ENCODE data around the gene WDR90. TPM values are rescaled to one million over a fixed set of nuclear protein-coding genes. Genes with fewer than 3 reads are reported as not detected.
"Not testable (repeated sequence)": the region's sequence is repeated elsewhere in the genome, so short reads cannot be mapped to it uniquely, and the experiment has no call there.

The WDR90 gene
- total RNA-seq, 1 donor from 2014 or later = 17.1 TPM

DNA sequence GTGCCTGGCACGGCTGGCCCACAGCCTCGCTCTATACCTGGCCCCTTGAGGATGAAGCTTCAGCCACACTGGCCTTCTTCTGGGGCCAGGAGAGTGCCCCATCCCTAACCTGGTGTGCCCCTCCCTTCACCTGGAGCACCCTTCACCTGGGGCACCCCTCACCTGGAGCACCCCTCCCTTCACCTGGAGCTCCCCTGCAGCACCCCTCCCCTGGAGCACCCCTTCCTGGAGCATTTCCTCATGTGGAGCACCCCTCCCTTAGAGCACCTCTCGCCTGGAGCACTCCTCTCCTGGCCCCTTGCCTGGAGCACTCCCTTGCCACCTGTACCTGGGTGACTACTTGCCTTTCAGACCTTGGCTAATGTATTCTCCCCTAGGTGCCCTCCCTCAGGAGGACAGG, 58.9 kb downstream of the WDR90 start:
- no peak for DNase-seq

DNA sequence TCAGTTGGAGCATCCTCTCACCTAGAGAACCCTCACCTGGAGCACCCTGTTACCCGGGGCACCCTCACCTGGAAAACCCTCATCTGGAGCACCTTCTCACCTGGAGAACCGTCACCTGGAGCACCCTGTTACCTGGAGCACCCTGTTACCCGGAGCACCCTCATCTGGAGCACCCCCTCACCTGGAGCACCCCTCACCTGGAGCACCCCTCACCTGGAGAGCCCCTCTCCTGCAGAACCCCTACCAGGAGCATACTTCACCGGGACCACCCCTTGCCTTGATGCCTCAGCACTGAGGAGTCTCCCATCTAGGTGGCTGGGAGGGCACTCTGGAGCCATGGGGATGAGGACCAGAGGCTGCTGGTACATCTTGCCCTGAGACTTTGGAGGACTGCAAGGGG, 59.8 kb downstream of the WDR90 start:
- no peak for DNase-seq

DNA sequence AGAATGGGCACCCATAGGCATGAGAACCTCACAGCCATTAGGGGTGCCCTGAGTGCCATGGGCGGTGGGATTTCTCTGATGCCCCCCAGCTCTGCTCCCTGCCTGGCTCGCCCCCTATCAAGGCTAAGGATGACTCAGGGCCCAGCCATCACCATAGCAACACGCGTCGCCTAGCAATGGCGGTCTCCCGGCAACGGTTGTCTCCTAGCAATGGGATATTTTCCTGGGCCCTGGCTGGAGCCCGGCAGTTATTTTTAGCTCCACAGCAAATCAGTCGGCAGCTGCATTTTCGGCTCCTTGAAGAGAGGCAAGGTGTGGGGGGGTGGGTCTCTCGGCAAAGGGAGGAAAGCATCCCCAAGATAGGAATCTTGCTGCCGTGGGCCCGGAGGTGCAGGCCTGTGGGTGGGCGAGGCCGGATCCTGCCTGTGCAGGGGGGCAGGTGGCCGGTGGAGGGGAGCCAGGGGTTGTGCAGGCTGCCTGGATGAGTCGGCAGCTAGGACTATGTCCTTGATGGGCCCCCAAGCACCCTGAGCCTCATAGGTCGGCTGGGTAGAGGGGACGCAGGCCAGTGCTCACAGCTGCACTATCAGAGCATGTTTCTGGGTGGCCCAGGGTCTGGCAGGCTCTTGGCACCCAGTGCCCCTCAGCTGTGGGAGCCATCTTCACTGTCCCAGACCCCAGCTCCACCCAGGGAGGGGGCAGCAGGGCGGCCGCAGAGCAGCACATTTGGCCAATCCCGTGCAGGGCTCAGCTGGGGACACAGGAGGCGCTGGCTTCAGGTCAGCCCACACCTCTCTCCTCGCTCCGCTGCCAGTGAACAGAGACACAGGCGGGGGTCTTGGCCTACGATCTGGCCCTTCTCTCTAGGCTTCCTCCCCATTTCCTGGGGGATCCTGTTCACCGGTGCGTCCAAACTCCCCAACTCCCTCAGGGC, 60.7 kb downstream of the WDR90 start:
- peak; percentile 86 for DNase-seq

DNA sequence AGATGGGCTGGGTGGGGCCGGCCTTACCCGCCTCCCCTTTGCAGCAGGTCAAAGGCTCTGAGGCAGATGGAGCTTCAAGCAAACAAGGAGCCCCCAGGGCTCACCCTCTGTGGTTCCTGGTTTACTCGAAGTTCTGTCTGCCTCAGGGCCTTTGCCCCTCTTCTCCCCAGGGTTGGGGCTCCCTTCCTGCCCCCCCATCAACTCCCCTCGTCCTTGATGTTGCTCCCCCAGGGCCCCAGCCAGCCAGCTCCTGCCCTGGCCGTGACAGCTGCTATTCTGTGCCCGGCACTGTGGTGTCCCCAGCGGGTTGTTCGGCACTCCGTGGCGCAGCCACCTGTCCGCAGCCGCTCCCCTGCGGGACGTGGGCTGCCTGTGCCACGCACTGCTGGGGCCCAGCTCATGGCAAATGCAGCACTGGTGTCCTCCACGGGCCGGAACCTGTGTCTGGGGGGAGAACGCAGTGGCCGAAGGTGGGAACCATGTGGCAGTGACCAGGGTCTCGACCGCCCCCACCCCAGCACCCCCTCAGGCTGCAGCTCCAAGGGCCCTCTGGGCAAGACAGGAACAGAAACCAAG, 61.4 kb downstream of the WDR90 start:
- no peak for DNase-seq

DNA sequence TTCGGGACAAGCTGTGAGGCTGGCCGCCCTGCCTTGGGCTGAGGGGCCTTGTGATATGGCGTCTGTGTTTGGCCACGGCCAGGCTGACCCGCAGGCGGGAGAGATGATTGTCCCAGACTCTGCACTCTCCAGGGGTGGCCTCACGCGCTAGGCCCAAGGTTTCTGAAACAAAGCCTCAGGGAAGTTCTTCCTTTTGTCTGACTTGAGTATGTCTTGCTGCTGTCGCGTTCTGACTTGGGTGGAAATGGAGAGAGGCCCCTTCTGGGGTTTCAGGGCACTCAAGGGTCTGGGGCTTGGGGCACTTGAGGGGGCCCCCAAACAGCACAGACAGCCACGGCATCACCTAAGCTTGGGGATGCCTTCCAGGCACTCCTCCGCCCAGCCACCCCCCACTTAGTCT, 61.9 kb downstream of the WDR90 start:
- DNase-seq = no peak

DNA sequence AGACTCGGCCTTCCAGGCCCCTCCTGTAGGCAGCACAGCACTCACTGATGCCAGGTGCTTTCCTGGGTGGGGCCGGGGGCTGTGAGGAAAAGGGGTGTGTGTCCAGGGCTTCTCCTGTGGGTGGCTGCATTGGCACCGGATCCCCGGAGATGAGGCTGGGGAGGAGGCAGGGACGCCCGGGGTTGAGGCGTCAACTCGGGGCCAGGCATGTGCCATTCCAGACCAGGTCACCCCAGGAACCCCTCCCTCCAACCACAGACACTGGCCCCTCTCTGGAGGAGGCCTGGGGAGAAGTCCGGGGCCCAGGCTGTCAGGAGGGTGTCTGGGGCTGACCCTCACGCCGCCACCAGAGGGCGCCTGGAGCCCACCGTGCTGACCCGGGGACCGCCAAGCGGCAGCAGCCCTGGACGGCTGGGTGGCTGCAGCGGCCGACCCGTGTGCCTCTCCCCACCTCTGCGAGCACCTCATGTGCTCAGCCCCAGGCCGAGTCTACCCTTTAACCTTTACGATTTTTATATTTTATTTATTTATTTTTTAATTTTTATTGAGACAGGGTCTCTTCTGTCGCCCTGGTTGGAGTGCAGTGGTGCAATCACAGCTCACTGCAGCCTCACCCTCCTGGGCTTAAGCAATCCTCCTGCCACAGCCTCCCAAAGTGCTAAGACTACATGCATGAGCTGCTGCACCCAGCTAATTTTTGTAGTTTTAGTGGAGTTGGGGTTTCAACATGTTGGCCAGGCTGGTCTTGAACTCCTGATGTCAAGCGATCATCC, 62.6 kb downstream of the WDR90 start:
- peak; percentile 81 for DNase-seq

DNA sequence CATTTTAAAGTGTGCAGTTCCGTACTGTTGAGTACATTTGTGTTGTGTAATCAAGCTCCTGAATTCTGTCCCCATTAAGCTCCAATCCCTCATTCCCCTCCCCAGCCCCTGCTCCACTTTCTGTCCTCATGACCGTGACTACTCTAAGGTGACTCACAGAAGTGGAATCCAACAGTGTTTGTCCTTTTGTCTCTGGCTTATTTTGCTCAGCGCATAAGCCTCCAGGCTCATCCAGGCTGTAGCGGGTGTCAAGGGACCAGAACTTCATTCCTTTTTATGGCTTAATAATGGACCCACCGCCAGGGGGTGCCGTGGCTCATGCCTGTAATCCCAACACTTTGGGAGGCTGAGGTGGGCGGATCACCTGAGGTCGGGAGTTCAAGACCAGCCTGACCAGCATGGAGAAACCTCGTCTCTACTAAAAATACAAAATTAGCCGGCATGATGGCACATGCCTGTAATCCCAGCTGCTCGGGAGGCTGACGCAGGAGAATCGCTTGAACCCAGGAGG, 63.6 kb downstream of the WDR90 start:
- DNase-seq = not testable (repeated sequence)

DNA sequence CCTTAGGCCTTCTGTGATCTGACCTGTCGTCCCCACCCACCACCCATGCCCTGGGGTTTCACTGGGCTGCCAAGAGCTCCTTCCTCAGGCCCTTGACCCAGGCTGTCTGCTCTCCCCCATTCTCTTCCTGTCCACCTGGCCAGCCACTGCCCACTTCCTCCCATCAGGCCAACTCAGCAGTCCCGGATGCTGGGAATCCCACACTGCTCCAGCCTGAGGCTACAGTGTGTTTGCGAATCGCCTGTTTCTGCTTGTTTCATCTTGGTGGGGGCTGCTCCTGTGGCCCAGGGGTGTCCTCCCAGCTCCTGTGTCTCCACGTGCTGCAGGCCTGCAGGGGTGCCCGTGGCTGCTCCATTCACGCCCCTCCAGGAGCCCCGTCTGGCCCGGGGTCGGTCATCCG, 64.9 kb downstream of the WDR90 start:
- no peak for DNase-seq

DNA sequence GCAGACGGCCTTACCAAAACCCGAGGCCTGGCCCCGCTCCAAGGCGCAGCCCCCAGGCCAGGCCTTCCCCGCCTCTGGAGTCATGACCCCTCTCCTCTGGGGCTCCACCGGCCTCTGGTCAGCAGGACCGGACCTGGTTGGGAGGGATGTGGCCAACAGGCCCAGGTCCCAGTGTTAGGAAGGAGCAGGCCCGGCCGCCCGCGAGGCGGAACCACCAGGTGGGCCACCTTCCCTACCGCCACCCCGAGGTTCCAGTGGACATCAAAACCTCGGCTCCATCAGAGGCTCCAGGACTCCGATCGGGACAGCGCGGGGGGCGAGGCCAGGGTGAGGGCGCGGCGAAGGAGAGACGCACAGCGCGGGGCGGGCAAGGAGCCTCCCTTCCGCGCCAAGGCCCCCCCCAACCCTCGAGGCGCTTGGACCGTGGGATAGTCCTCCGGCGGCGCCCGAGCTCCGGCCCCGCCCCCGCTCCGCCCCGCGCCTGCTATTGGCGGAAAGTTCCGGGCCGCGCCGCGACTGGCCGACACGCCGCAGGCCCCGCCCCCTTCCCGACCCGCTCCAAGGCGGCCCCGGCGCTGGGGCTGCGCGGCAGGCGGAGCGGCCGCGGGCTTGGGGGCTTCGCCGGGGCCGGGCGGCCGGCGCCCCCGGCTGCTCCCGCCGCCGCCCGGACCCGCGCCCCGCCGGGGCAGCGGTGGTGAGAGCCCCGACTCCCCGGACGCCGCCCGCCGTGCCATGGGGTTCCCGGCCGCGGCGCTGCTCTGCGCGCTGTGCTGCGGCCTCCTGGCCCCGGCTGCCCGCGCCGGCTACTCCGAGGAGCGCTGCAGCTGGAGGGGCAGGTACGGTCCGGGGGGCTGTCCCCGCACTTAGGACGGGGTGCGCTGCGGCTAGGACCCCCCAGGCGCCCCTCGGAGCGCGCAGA, 65.7 kb downstream of the WDR90 start, which contains the start of gene METRN:
METRN (plus strand) TSS at position 561 of the 919 bp plus-strand sequence; CDS start at position 733, 172 bp downstream.
- peak; percentile 94 for DNase-seq

DNA sequence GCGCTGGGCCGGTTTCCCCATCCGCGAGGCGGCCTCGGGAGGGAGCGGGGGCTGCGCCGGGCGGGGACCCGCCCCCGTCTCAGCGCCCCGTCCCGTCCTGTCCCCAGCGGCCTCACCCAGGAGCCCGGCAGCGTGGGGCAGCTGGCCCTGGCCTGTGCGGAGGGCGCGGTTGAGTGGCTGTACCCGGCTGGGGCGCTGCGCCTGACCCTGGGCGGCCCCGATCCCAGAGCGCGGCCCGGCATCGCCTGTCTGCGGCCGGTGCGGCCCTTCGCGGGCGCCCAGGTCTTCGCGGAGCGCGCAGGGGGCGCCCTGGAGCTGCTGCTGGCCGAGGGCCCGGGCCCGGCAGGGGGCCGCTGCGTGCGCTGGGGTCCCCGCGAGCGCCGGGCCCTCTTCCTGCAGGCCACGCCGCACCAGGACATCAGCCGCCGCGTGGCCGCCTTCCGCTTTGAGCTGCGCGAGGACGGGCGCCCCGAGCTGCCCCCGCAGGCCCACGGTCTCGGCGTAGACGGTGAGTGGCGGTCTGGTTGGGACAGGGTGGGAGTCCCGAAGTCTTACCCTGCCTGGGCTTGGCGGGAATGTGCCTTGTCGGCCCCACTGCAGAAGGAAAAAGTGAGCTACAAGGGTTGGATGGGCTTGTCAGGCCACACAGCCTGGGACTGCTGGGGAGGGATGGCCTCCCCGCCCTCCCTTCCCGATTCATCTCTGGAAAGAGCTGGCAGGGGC, 66.5 kb downstream of the WDR90 start:
- no peak for DNase-seq

DNA sequence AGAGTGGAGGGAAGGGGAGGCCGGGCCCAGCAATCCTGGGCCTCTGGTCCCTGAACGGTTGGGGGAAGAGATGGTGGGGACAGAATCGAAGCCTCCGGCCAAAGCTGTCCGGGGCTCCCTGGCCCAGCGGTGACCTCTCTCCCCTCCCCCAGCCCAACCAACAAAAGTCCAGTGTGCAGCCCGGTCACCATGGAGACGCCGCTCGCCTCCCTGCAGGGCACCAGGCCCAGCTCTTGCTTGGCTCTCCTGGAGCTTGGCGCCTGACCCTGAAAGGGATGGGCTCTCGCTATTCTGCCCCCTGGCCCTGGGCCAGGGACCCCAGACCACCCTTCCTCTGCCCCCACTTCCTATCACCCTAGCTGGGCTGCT, 67.0 kb downstream of the WDR90 start:
- DNase-seq = peak; percentile 48

DNA sequence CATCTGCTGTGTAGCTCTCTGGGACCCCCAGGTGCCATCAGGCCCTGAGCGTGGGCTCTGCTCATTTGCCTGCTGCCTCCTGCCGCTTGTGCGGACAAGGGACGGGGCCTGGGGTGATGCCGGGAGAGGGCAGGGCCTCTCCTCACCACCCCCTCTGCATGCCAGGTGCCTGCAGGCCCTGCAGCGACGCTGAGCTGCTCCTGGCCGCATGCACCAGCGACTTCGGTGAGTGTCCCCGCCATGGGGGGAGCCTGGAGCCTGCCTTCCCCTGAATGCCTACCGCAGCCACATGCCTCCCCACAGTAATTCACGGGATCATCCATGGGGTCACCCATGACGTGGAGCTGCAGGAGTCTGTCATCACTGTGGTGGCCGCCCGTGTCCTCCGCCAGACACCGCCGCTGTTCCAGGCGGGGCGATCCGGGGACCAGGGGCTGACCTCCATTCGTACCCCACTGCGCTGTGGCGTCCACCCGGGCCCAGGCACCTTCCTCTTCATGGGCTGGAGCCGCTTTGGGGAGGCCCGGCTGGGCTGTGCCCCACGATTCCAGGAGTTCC, 67.7 kb downstream of the WDR90 start:
- DNase-seq = no peak

Other genes with a start within 250 kb of the WDR90 start
- gene DECR2, start 247.5 kb upstream of the WDR90 start, total RNA-seq = 14.1 TPM
- 39.2 TPM for gene RAB11FIP3, start 223.7 kb upstream of the WDR90 start, total RNA-seq
- 23.7 TPM for gene CAPN15, start 121.7 kb upstream of the WDR90 start, total RNA-seq
- gene PRR35, start 89.0 kb upstream of the WDR90 start, total RNA-seq = not detected
- gene NHLRC4, start 82.4 kb upstream of the WDR90 start, total RNA-seq = 0.41 TPM
- gene PIGQ, start 79.4 kb upstream of the WDR90 start, total RNA-seq = 9.9 TPM
- 18.2 TPM for gene RAB40C, start 59.3 kb upstream of the WDR90 start, total RNA-seq
- gene WFIKKN1, start 18.4 kb upstream of the WDR90 start, total RNA-seq = not detected
- 36.6 TPM for gene METTL26, start 13.1 kb upstream of the WDR90 start, total RNA-seq
- gene MCRIP2, start 7.5 kb upstream of the WDR90 start, total RNA-seq = 19.7 TPM
- 34.8 TPM for gene RHOT2, start 18.8 kb downstream of the WDR90 start, total RNA-seq
- gene RHBDL1, start 26.3 kb downstream of the WDR90 start, total RNA-seq = 1.2 TPM
- 88.1 TPM for gene STUB1, start 31.0 kb downstream of the WDR90 start, total RNA-seq
- 26.6 TPM for gene JMJD8, start 35.0 kb downstream of the WDR90 start, total RNA-seq
- 6.7 TPM for gene WDR24, start 41.0 kb downstream of the WDR90 start, total RNA-seq
- 1.3 TPM for gene FBXL16, start 56.4 kb downstream of the WDR90 start, total RNA-seq
- gene METRN, start 65.8 kb downstream of the WDR90 start, total RNA-seq = 37.7 TPM
- gene ANTKMT, start 71.8 kb downstream of the WDR90 start, total RNA-seq = 13.4 TPM
- 1.4 TPM for gene CCDC78, start 77.1 kb downstream of the WDR90 start, total RNA-seq
- gene HAGHL, start 77.7 kb downstream of the WDR90 start, total RNA-seq = 1.5 TPM
- gene CIAO3, start 91.6 kb downstream of the WDR90 start, total RNA-seq = 36.1 TPM
- gene MSLN, start 111.4 kb downstream of the WDR90 start, total RNA-seq = 5.3 TPM
- 11.6 TPM for gene RPUSD1, start 139.0 kb downstream of the WDR90 start, total RNA-seq
- 14.9 TPM for gene CHTF18, start 139.3 kb downstream of the WDR90 start, total RNA-seq
- gene GNG13, start 151.4 kb downstream of the WDR90 start, total RNA-seq = not detected